GM12891 (cell line): ENCODE results near the gene YWHAG.

Experiments
- PAX5 ChIP-seq: IDR thresholded peaks from 2 replicates; pipeline ENCODE4 v1.6.1; 2011; ENCODE audit warnings: low read length, moderate library complexity, mild to moderate bottlenecking; ENCODE audit not compliant: insufficient read depth, severe bottlenecking
- POLR2A ChIP-seq: IDR thresholded peaks from 2 replicates; pipeline ENCODE4 v1.6.1; 2011; ENCODE audit warnings: low read depth, low read length, control low read depth
- POLR2AphosphoS5 ChIP-seq: IDR thresholded peaks from 2 replicates; pipeline ENCODE4 v1.6.1; 2011; ENCODE audit warnings: low read depth, low read length, control low read depth
- POU2F2 ChIP-seq: IDR thresholded peaks from 2 replicates; pipeline ENCODE4 v1.6.1; 2011; ENCODE audit warnings: low read depth, mild to moderate bottlenecking, control low read depth, low read length, moderate library complexity
- TAF1 ChIP-seq: IDR thresholded peaks from 2 replicates; pipeline ENCODE4 v1.6.1; 2011; ENCODE audit warnings: low read depth, low read length, control low read depth

GRCh38 chr7:76371396-76371795, 12.6 kb upstream of the YWHAG start:
- TF ChIP-seq POLR2A (no peak), POLR2AphosphoS5 (no peak), TAF1 (no peak), PAX5 (no peak), POU2F2 (no peak)
